GM19328 (cell line): ENCODE measurements around the gene NTSR1.

ENCODE experiments used
- ATAC-seq: cut with Tn5 transposase; IDR thresholded peaks from one replicate; pipeline ENCODE4 v1.9.1; 2021; ENCODE audit warnings: mild to moderate bottlenecking, moderate library complexity; ENCODE audit not compliant: unreplicated experiment

The NTSR1 gene

GRCh38 chr20:62768234-62768546 is 59.6 kb downstream of the NTSR1 start:
- ATAC-seq = no peak

GRCh38 chr20:62768551-62769287 is 60.1 kb downstream of the NTSR1 start:
- no peak for ATAC-seq

GRCh38 chr20:62769346-62770071 is 60.9 kb downstream of the NTSR1 start:
- no peak for ATAC-seq

GRCh38 chr20:62770111-62770910 is 61.7 kb downstream of the NTSR1 start:
- no peak for ATAC-seq

GRCh38 chr20:62770916-62771315 is 62.3 kb downstream of the NTSR1 start:
- ATAC-seq = no peak

GRCh38 chr20:62771396-62772102 is 62.9 kb downstream of the NTSR1 start:
- ATAC-seq = no peak

GRCh38 chr20:62772103-62772611 is 63.5 kb downstream of the NTSR1 start:
- no peak for ATAC-seq

GRCh38 chr20:62772619-62772989 is 64.0 kb downstream of the NTSR1 start:
- no peak for ATAC-seq

- no peak for ATAC-seq
These were observed 64.6 kb downstream of the NTSR1 start for GRCh38 chr20:62772990-62773844.

- no peak for ATAC-seq
These were observed 65.4 kb downstream of the NTSR1 start for GRCh38 chr20:62773845-62774714.

- ATAC-seq = no peak
These were observed 66.1 kb downstream of the NTSR1 start for GRCh38 chr20:62774762-62775161.

GRCh38 chr20:62775206-62775605 is 66.6 kb downstream of the NTSR1 start:
- ATAC-seq = no peak

GRCh38 chr20:62776035-62776691 is 67.5 kb downstream of the NTSR1 start:
- no peak for ATAC-seq

- no peak for ATAC-seq
These were observed 68.3 kb downstream of the NTSR1 start for GRCh38 chr20:62776692-62777527.

GRCh38 chr20:62777528-62777830 is 68.8 kb downstream of the NTSR1 start:
- no peak for ATAC-seq

- no peak for ATAC-seq
These were observed 69.4 kb downstream of the NTSR1 start for GRCh38 chr20:62778058-62778457.

GRCh38 chr20:62778601-62779416 is 70.2 kb downstream of the NTSR1 start:
- no peak for ATAC-seq
